Caki2 (cell line): ENCODE data around the gene SPNS3. TPM values are rescaled to one million over a fixed set of nuclear protein-coding genes. Genes with fewer than 3 reads are reported as not detected.

Experiments used
- DNase-seq: peaks from one replicate; pipeline ENCODE4 v3.0.0-alpha.2; 2015; ENCODE audit warnings: low read depth
- in situ Hi-C: cut with HindIII; loops from 2 replicates; pipeline ENCODE4 v1.10.0; 2016; ENCODE audit warnings: low sequenced_read_pairs, low pct_unique_long_range_greater_than_20kb, mixed read lengths
- total RNA-seq: library from RNA; depleted of rRNA; stranded (reverse); fragments of >200 nt; shearing (Covaris generic); gene quantifications from 2 replicates; pipeline ENCODE4 v1.2.3, GENCODE V29; 2014; ENCODE audit warnings: low replicate concordance

SPNS3 gene
- total RNA-seq, 1 experiment from 2014 or later = not detected

DNA sequence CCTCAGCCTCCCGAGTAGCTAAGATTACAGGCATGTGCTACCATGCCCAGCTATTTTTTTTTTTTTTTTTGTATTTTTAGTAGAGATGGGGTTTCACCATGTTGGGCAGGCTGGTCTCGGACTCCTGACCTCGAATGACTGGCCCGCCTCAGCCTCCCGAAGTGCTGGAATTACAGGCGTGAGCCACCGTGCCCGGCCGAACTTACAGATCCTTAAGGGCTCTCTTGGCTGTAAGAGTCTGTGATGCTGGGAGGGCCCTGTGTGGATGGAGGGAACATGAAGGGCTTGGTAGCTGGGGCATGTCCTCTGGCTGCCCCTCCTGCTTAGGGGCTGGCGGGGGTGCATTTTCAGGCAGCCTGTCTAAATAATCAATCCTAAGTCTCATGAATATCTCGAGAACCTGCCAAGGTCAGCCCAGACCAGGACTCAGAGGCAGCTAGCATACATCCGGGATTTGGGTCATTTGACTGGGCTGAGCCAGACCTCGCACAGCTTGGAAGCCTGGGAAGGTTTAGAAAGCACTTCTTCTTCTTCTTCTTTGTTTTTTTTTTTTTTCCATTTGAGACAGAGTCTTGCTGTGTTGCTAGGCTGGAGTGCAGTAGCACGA, 17.1 kb downstream of the SPNS3 start:
- in situ Hi-C loops = no loop called here
- DNase-seq = no peak

DNA sequence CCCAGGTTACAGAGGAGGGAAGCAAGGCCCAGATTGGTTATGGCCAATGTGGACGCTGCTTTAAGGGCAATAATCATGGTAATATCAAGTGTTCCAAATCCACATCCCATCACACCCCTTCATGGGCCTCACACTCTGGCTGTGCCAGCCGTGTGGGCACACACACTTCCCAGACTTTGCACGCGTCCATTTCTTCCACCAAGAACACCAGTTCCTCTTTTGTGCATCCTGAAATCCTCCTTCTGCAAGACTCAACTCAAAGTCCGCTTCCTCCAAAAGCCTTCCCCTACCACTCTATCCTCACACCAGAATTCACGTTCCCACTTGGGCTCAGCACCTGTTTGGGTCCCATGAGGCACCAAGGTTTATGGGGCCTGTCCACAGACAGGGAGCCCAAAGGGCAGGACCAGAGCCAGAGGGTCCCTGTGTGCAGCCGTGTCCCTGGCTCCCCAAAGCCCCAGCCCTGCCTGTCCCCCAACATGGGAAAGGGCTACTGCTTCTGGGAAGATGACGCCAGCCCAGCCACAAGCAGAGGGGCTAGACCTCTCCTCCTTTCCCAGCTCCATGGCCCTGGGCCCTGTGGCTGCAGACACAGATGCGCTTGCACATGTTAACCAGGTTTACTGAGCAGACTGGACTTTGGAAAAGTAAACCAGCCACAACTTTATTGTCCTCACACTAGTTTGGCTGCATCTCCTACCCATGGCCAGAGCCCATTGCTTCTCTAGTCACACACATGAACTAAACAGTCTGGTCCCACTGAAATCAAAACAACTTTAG, 20.3 kb downstream of the SPNS3 start:
- in situ Hi-C loops = no loop called here
- DNase-seq = no peak

DNA sequence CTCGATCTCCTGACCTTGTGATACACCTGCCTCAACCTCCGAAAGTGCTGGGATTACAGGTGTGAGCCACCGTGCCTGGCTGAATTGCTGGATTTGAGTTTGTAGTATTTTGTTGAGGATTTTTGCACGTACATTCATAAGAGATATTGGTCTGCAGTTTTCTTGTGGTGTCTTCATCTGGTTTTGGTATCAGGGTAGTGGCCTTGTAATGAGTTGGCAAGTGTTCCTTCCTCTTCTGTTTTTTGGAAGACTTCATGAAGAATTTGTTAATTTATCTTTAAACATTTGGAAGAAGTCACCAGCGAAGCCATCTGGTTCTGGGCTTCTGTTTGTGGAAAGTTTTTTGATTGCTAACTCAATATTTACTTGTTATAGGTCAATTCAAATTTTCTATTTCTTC, 26.9 kb downstream of the SPNS3 start:
- in situ Hi-C loops = no loop called here

DNA sequence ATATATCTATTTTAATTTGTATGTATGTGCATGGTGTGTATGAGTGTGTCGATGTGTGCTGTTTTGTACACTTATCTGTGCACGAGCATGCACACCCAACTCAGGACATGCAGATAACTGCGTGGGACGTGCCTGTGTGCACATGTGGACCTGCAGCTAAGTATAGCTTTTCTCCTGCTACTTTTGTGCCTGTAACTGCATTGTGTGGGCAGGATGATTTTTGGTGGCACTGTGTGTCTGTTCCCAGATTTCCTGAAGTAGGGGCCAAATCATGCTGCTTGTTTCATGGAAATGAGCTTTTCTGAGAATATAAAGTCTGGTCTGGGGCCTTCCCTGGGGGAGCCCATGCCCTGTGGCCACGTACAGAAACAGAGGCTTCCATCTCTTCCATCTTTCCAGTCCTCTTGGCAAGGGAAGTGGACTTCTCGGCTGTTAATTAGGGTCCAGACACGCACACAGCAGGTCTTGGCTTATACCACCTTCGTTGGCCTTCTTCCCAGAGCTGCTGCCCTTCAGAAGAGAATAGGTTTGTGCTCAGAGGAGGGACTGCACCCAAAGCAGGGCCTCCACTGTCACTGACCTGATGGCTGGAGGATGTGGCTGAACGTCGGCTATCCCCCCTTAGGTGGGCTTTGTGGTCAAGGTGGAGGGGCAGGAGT, 30.2 kb downstream of the SPNS3 start:
- DNase-seq = no peak
- in situ Hi-C loops = no loop called here

More for the DNA sequence above, 26.9 kb downstream of the SPNS3 start:
- DNase-seq = no peak

DNA sequence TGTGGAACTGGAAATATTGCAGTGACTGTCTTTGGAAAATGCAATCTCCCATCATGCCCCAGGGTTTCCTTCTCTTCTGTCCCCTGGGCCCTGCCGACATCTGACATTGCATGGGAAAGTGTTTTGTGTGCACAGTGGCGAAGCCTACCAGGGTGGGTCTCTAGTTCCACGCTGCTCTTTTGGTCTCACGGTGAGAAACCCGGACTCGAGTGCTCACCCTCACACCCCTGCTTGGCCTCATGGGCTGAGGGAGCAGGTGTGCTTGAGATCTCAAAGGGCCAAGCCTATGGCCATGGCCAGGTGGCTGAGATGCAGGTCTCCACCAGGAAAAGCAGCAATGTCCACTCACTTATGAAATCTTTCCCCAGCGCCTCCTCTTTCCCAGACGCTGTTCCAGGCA, 32.0 kb downstream of the SPNS3 start:
- in situ Hi-C loops = no loop called here
- no peak for DNase-seq

DNA sequence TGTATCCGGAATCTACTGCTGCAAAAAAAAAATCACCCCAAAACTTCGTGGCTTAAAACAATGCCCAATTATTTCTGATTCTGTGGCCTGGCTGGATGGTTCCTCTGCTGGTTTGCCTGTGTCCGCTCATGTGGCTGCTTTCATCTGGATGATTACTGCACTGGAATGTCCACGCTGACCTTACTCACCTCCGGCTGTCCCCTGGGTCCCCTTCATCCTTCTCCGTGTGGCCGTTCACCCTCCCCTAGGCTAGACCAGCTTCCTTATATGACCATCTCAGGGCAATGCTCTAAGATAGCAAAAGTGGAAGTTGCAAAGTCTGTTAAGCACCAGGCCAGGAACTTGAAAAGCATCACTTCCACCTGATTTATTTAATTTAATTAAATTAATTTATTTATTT, 33.5 kb downstream of the SPNS3 start:
- no peak for DNase-seq
- in situ Hi-C loops = no loop called here

DNA sequence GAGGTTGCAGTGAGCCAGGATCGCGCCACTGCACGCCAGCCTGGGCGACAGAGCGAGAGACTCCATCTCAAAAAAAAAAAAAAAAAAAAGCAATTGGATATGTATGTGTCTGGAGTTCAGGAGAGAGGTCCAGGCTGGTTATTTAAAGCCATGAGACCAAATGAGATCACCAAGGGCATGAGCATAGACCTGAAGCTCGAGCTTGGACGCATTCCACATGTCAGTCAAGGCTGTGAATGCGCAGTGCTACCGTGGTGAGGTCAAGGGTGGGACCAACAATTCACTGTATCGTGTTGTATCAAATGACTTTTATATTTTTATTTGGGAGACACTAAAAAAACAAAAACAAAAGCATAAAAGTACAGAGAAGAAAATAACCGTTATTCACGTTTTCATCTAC, 35.8 kb downstream of the SPNS3 start:
- no peak for DNase-seq
- in situ Hi-C loops = no loop called here

DNA sequence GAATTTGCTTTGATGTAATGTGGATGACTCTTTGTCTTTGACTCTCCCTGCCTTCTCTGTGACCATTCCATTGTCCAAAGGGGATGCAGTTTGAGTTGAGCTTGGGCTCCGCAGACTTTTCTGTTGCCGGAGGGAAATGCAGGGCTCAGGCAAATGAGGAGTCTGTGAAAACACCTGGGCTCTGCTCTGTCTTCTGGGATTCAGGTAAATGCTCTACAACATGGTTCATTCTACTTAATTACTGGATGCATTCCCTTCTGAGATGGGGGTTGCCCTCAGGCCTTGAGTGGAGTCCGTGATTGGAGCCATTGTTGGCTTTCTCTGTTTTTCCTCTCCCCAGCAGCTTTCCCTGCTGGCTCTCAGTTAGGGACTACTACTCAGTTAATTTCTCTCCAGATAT, 38.5 kb downstream of the SPNS3 start:
- in situ Hi-C loops = no loop called here
- DNase-seq = no peak

DNA sequence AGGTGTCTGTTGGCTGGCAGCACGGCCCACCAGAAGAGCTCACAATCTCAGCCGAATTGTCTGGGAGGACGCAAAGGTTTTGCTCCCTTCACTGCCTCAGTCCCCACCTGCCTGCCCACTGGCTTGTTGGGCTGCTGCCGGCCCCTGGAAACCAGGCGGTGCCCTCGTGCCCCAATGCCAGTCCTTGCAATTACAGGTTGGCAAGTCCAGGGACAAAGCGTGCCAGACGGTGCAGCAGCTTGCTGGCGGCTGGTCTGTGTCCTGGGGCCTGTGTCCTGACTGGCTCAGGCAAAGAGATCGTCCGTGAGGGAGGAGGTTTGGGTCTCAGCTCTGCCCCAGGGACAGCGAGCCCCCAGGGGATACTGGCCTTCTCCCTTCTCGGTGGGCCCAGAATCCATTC, 40.4 kb downstream of the SPNS3 start:
- in situ Hi-C loops = no loop called here
- DNase-seq = no peak

DNA sequence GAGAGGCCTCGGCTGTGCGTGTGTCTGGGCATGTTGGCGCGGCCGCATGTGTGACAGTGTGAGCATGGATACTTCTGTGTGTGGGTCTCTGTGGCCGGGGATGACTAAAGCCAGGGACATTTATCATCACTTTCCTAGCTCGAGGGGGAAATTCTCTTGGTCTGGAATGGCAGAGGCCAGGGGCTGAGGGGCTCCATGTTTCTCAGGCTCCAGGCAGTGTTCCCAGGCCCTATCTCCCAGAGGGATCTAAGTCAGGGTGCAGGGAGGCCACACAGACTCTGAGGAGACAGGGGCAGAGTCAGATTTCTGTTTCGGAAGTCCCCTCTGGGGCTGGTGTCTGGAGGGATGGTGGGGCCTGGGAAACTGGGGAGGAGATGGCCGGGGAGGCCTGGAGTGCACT, 41.3 kb downstream of the SPNS3 start:
- in situ Hi-C loops = no loop called here
- no peak for DNase-seq

DNA sequence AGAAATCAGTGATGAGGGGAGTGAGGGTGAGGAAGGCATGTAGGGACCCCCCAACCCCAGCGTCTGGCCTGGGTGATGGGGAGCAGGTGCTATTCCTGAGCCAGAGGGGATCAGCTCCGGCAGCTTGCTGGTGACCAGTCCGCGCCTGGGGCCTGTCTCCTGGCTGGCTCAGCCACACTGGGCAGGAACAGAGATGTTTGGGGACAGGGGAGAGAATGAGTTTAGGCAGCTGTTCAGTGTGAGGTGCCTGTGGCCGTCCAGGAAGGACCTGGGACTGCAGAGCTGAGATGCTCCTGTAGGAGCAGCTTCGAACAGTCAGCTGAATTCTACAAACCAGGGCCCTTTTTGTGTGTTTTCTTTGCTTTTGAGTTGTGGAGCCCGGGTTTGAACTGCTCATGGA, 41.7 kb downstream of the SPNS3 start:
- in situ Hi-C loops = no loop called here
- no peak for DNase-seq

DNA sequence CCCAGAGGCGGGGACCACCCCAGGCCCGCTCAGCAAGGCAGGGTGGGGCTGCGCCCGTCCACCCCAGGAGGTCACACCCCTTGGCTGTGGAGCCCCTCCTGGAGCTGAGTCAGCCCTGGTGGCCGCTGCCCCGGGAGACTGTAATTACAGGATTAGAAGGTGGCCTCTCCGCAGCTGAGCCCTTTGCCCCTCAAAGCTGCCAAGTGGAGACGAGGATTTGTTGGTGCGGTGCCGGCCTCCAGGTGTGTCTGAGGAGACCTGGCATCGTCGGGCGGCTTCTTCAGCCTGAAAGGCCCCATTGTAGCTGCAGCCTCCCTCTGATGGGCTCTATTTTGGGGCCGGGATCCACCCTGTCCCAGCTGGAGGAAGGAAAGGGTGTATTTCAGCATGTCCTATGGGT, 42.3 kb downstream of the SPNS3 start:
- no peak for DNase-seq
- in situ Hi-C loops = no loop called here

DNA sequence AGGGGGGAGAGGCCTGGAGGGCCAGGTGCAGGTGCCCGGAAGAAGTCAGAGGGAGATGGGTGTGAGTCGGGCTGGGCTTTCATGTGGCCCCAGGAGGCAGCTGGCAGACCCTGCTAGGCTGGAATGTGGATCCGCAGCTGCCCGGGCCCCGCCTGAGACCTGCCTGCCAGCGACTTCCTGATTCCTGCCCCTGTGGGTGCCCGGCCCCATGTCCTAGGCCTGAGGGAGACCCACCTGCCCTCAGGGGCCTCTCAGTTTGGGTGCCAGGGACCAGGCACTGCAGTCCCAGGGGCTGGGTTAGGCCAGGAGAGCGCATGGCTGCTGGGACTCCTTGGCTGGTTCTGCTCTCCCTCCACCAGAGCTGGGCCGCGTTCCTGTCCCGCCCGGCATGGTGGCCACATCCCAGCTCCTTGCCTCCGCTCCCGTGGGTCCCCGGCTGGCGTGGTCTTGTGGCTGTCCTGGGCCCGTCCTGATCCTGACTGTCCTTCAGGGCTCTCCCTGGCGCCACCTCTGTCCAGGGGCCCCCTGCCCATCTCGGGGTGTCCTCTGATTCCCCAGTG, 42.9 kb downstream of the SPNS3 start:
- DNase-seq = no peak

DNA sequence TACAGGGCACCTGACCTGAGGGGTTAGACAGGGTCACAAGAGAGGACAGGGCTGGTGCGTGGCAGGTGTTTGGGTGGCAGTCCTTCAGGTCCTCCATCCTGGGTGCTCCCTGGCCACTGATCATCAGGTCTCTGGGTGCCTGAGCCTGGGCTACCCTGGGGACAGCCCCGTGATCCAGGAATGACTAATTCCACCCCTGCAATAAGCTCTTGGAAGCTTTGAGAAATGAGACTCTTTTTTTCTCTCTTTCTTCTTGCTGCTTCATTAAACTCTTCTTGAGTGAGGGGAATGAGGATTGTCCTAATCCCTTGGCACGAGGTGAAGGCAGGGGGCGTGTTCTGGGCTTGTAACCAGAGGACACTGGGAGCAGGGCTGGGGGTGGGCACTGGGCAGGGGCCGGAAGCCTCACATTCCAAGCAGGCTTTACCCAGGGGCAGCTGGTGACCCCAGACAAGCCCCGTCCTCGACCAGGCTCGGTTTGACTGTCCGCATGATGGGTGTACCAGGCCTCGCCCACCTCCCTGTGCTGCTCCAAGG, 43.6 kb downstream of the SPNS3 start:
- no peak for DNase-seq
- in situ Hi-C loops = no loop called here

More for the DNA sequence above, 42.9 kb downstream of the SPNS3 start:
- in situ Hi-C loops = no loop called here

DNA sequence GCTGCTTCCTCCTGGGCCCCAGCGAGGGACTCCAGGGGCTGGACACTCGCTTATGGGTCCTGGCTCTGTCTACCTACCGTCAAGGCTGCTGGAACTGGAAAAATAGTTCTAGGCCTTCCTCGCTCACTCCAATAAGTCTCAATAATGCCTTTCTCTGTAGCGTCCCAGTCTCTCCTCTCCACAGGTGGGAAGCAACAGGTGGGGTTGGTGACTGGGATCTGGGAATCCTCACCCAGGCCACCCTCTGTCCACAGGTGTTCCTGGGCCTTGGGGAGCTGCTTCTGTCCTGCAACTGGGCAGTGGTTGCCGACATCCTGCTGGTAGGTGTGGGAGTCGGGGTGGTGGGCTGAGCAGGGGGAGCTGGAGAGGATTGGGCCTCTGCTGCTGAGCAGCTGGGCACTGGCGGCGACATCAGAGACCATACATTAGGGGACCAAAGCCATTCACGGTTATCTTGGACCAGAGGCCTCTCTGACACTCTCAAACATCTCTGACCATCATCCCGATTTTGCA, 44.6 kb downstream of the SPNS3 start:
- in situ Hi-C loops = no loop called here
- no peak for DNase-seq

DNA sequence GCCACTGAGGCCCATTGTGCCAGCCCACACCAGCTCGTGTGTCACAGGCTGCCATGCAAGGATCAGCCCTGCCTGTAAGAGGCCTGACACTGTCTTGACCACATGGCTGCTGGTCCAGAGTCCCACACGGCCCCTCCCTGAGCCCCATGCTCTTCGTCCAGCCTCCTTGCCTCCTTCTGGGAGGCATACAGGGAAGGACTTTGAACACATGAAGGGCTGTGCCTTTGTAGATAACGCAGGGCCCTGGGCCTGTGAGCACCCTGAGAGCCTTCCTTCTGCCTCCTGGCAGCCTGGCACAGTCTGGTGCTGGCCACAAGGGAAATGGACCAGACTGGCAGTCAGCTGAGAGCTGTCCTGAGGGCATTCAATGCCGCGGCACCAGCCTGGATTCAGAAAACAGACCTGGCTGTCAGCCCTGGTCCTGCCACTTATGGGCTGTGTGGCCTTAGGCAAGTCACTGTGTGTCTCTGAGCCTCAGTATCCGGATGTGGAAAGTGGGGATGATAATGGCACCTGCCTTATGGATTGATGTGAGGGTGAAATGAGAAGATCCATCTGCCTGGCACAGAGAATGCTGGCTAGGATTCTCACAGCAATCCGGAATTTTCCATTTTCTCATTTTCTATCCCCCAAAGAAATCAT, 45.7 kb downstream of the SPNS3 start:
- DNase-seq = no peak

DNA sequence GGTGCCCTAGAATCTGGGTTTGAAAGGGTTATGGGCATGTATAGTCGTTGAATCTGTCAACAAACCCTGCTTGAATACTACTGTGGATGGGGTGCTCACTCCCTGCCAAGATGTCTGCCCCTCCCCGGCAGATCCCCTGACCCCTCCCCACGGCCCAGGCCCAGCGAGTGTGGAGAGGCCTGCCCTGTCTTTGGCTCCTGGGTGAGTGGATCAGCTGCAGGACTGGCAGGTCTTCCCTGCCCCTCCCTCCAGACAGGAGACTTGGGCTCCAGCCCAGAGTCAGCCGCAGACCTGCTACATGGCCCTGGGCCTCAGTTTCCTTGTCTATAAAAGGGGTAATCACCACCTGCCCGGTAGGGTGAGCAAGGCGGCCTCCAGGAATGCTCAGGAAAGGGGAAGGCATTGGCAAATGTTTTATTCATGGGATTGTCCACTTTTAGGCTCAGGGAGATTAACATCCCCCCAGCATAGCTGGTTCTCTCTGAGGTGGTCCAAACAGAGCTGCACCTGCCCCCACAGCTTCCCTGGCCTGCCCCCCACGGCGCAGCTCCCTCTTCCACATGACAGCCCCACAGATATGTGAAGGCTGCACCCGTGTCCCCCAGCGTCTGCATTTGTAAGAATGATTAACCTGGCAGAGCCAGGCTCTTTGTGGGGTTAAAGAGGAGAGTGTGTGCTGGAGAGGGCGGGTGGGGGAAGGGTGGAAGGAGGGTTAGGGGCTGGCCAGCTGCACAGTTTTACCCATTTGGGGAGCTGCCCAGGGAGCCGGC, 46.4 kb downstream of the SPNS3 start:
- in situ Hi-C loops = no loop called here
- peak; percentile 59 for DNase-seq

More for the DNA sequence above, 45.7 kb downstream of the SPNS3 start:
- in situ Hi-C loops = no loop called here
